ENCODE results near the gene TIPRL. TPM values are rescaled to one million over a fixed set of nuclear protein-coding genes. Genes with fewer than 3 reads are reported as not detected.
A peak's percentile ranks its signal among the peaks of the same experiment; 100 is the strongest.

Gene TIPRL
- total and polyA plus RNA-seq, 12 donors, result 9.6 to 37.5 (median 30.7) TPM

GRCh38 chr1:168145184-168146159 lies 33.3 kb upstream of the TIPRL start:
- Histone ChIP-seq H3K4me1 (peaks cover 0 to 6% (median 4%) of the 10 kb centered on the region in 9 donors), H3K9me3 (no peaks in the 10 kb centered on the region), H3K4me3 (peak overlapping the region in 1 of 10 donors; percentile 15), H3K27ac (peak overlapping the region in 2 of 10 donors; percentile 8 to 15), H3K36me3 (no peaks in the 10 kb centered on the region), H3K27me3 (no peaks in the 10 kb centered on the region)
- TF ChIP-seq, protein P1, sequence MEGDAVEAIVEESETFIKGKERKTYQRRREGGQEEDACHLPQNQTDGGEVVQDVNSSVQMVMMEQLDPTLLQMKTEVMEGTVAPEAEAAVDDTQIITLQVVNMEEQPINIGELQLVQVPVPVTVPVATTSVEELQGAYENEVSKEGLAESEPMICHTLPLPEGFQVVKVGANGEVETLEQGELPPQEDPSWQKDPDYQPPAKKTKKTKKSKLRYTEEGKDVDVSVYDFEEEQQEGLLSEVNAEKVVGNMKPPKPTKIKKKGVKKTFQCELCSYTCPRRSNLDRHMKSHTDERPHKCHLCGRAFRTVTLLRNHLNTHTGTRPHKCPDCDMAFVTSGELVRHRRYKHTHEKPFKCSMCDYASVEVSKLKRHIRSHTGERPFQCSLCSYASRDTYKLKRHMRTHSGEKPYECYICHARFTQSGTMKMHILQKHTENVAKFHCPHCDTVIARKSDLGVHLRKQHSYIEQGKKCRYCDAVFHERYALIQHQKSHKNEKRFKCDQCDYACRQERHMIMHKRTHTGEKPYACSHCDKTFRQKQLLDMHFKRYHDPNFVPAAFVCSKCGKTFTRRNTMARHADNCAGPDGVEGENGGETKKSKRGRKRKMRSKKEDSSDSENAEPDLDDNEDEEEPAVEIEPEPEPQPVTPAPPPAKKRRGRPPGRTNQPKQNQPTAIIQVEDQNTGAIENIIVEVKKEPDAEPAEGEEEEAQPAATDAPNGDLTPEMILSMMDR (IDR thresholded peaks at IDR 0.05), result peak; percentile 90 to 96 (median 94)
- WGBS, 2 donors, result 25 to 26% methylated on average over 14 to 15 of the region's 15 CpGs
- ATAC-seq (peak; percentile 81 to 97 (median 94)), DNase-seq (peak; percentile 83 to 89)
- intact Hi-C loops (cut with DNase I), result loop anchor here in 3 of 10 donors (2.0 to 10.0 kb wide), 3 partner anchors 51 to 61 kb away; no protein-coding TSS in a partner anchor

DNA sequence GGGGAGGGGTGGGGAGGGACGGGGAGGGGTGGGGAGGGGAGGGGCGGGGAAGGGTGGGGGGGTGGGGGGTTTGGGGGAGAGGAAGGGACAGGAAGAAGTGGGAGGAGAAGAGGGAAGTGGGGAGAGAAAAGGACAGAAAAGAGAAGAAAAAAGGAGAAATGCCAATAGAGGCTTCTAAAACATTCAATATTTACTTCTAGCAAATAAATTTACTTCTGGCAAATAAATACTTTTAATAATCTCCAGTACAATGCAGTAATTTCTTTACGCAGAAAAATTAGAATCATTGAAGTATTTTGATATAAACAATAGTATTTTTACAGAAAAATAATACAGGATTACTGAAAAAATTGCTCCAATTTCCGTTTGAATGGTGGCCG lies 32.6 kb upstream of the TIPRL start:
- H3K27me3 ChIP-seq, result no peaks in the 10 kb centered on the region
- WGBS, 2 donors, result 80 to 85% methylated on average over 3 of the region's 5 CpGs
- no peak overlapping the region for H3K4me3 ChIP-seq
- no peaks in the 10 kb centered on the region for H3K36me3 ChIP-seq
- TF ChIP-seq, protein P1 (IDR thresholded peaks at IDR 0.05), result no peak
- DNase-seq, result no peak
- H3K9me3 ChIP-seq, result no peaks in the 10 kb centered on the region
- peak in 1 of 8 donors; percentile 5 for ATAC-seq
- intact Hi-C loops (cut with DNase I), result loop anchor here in 2 of 10 donors (5.0 to 10.0 kb wide), 2 partner anchors 51 to 54 kb away; no protein-coding TSS in a partner anchor
- no peak overlapping the region for H3K27ac ChIP-seq
- peaks cover 0 to 6% (median 4%) of the 10 kb centered on the region in 9 donors for H3K4me1 ChIP-seq

DNA sequence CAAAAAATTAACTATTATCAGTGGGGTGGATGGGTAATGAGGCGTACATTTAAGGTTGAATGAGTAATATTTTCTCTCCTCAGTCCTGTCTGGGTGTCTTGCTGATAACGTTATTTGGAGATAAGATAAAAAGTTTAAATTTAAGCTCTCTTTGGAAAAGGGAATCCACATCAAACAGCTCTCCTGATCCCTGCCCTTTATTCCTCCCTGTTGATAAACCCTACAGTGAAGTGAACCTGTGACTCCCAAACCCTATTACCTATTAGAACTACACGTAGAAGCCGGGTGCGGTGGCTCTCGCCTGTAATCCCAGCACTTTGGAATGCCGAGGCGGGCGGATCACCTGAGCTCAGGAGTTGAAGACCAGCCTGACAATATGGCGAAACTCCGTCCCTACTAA lies 32.1 kb upstream of the TIPRL start:
- H3K4me1 ChIP-seq, result peaks cover 0 to 6% (median 4%) of the 10 kb centered on the region in 9 donors
- H3K27me3 ChIP-seq, result no peaks in the 10 kb centered on the region
- 82 to 84% methylated on average over 11 of the region's 11 CpGs for whole genome bisulfite sequencing, 2 donors
- H3K36me3 ChIP-seq, result no peaks in the 10 kb centered on the region
- ATAC-seq (no peak), DNase-seq (no peak)
- H3K4me3 ChIP-seq, result no peak overlapping the region
- H3K9me3 ChIP-seq, result no peaks in the 10 kb centered on the region
- TF ChIP-seq, protein P1 (IDR thresholded peaks at IDR 0.05), result no peak
- H3K27ac ChIP-seq, result no peak overlapping the region
- intact Hi-C loops (cut with DNase I), result loop anchor here in 2 of 10 donors (5.0 to 10.0 kb wide), 2 partner anchors 52 to 54 kb away; no protein-coding TSS in a partner anchor

- DNase-seq (no peak), ATAC-seq (no peak)
- no peaks in the 10 kb centered on the region for H3K36me3 ChIP-seq
- TF ChIP-seq, protein P1 (IDR thresholded peaks at IDR 0.05), result no peak
- H3K9me3 ChIP-seq, result no peaks in the 10 kb centered on the region
- peaks cover 0 to 6% (median 4%) of the 10 kb centered on the region in 9 donors for H3K4me1 ChIP-seq
- H3K27me3 ChIP-seq, result no peaks in the 10 kb centered on the region
- peak overlapping the region in 1 of 10 donors; percentile 19 for H3K27ac ChIP-seq
- WGBS, 2 donors, result 75 to 84% methylated on average over 4 of the region's 4 CpGs
- no peak overlapping the region for H3K4me3 ChIP-seq
- intact Hi-C loops (cut with DNase I), result loop anchor here in 2 of 10 donors (5.0 to 10.0 kb wide), 2 partner anchors 54 to 57 kb away; no protein-coding TSS in a partner anchor
These were observed 29.8 kb upstream of the TIPRL start for GRCh38 chr1:168148916-168149315.
